DMS153 treated with DMSO at 0.1 percent for 48 hours (cell line): ENCODE measurements around the gene TMEM9.

ENCODE experiments used
- DNase-seq: peaks from one replicate; lab custom pipeline; 2025; ENCODE audit not compliant: unreplicated experiment; lab: John Stamatoyannopoulos, UW

TMEM9 gene

DNA sequence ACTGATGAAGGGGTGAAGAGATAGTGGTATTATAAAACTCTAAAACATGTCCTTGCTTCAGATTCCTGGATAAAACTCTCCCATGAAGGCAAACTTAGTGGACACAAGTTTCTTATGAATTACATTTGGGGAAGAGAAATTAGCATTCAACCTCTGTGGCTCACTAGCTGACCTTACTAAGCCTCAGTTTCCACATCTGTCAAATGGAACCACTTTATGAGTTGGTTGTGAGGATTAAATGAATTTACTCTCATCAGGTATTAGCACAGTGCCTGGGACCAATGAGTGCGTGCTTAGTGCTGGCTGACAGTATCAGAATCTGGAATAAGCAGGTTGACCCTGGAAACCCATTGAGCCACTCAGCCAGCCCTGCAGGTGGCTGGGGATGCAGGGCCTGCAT lies 44.6 kb downstream of the TMEM9 start:
- no peak for DNase-seq

DNA sequence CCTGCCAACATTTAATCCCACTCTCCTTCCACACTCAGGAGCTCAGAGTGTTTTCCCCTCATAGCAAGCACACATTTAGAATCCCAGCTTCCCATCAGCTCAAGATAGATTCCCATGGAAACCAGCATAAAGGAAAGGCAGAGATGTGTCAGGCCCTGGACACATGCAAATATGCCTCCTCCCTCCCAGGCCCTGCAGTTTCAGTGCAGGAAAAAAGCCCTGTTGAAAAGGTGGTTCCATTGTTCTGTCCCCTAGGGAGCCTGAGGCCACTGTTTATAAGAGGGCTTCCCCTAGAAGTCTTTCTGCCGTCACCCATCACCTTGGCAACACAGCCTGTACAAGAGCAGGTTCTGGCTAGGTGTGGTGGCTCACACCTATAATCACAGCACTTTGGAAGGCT lies 45.7 kb downstream of the TMEM9 start:
- DNase-seq: peak; percentile 95

DNA sequence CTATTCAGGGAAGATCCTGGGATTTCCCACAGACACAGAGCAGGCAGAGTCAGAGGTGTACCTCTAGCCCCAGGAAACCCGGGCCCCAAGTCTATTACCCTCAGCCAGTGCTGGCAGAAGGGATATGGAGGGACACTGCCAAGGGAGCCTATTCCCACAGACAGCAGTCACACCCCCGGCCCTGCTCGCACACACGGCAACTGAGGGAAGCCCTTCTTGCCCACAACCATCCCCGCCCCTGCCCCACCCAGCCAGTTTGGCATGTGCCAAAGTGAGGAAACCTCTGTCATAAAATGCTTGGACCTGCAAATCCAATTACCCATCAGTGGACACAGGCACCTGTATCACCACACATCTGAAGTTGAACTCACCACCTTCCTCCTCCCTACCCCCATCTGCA lies 48.6 kb downstream of the TMEM9 start:
- DNase-seq: no peak

DNA sequence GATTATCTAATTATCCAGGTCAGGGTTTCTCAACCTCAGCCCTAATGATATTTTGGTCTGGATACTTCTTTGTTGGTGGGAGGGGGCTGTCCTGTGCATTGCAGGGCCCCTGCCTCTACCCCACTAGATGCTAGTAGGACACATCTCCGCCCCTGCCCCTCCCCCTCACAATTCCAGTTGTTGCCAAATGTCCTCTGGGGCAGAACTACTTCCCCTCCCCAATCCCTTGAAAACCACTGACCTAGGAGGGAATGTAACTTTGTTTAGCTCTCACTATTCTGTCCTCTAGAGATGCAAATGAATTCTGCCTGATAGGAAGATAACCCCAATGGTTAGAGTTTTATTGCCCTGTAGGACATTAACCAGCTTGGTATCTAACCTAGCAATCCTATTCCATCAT lies 50.1 kb downstream of the TMEM9 start:
- DNase-seq: no peak

DNA sequence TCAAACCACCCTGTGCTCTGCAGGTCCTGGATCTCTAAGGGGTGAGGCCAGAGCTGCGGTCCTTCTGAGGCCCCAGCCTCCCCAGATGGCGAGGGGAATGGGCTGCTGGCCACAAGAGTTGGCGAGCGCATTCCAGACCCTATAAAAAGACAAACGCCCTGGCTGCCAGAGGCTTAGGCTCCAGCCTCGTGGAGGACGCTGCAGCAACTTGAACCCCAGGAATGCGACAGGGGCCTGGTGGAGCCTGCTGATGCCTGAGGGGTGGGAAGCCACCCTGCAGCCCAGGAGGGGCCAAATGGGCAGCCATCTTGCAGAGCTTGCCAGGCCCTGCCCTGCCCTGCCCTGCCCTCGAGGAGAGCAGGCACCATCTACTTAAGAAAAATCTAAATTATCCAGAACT lies 50.6 kb downstream of the TMEM9 start:
- DNase-seq: no peak

DNA sequence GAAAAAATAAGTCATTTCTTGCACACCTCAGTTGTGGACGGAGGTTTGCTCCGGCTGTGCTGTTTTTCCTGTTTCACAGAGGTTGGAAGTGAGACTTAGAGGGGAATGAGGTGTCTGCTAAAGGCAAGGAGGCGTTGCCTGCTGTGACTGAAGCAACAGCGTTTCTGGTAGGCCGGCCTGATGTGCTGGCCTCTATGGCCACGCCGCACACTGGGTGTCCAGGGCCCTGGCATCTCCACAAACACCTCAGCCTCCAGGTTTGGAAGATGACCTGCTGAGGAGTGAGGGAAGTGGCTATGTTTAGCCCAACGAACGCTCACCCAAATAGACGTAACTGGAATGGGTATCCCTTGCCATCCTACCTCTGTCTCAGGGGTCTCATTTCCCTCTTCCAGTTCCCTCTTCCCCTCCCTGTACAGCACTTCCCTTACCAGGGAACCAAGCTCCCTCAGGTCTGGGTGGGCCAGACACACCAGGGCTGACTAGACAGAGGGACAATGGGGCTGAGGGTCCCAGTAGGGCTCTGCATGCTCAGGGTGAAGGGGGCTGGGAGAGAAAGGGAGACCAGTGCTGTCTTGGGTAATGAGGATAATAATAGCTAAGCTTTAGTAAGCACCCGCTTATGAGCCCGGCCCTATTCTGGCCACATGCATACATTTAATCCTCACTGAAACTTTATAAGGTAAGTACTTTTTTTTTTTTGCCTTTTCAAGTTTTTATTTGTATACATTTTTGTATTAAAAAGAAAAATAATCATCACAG lies 53.9 kb downstream of the TMEM9 start:
- no peak for DNase-seq

DNA sequence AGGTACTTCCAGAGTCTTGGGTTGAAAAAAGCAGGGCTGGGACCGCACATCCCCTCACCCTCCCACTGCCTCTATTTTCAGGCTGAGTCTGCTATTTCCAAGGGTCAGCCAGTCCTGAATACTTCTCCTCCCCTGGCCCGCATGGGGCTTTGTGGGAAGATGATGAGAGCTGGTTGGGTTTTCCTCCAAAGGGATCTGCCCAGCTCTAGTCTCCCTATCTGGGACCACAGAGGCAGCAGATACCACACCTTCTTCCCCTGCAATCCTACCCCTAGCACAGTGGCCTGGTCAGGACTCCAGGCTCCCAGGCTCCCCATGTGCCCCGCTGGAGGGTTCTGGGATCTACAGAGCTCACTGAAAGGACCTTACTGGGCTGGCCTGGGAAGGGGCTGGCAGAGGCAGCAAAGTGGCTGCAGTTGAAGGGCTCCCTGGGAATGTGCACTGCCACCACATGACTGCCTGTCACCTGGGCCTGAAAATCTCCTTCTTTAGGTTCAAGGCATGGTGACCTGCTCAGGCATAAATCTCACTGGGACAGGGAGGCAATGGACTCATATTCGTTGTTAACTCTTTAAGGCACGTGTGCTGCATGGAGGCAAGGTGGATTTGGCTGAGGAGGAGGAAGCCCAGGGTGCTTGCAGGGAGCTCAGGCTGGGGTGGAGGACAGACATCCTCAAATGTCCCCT lies 55.1 kb downstream of the TMEM9 start:
- DNase-seq: no peak

DNA sequence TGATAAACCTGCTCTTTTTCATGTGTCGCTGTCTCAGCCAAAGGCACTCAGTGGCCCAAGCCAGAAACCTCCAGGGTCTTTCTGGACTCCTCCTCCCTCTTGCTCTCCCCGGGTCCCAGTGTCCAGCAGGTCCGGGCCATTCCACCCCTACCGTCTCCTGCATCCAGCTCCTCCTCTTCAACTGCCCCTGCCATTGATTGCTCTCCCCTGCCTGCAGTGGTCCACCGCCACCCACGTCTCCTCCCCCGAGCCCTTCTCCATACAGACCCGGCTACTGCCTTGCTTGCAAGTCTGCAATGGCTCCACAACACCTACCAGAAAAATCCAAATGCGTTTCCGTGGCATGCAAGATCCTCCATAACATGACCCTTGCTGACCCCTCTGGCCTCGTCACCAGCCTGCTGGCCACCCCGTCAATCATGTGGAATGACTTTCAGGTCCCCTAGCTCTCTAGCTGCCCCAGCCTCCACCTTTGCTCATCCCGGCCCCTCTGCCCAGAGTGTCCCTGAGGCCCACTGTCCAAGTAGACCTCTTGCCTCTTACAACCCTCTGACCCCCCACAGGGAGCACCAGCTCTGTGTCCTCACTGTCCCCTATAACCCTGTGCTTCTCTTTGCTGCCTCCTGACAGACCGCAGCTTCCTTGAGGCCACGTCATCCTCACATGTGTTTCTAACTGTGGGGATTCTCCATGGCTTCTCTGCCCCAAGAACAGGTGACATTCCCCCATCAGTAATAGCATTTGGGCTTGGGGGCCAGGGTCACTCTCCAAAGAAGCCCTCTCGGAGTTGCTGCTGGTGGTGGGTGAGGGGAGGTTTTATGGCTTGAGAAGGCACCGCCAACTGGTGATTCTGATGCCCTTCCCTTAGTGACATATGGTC lies 57.1 kb downstream of the TMEM9 start:
- DNase-seq: no peak

DNA sequence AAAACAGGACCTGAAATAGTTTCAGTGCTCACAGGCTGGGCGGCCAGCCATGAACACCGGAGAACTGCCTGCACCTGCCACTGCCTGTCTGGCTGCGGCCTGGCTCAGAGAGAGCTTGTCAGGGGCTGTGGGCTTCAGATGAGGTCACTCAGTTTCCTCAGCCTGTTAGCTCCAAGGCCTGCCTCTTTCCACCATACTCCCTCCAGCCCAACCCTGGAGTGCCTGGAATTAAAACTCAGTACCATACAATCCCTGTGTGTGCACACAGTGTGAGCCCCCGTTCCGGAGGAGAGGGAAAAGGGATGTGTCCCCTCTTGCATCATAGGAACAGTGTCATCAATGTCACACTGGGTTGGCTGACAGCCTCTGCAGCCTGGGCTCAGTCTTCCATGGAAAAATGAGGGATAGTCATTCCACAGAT lies 58.2 kb downstream of the TMEM9 start:
- no peak for DNase-seq

DNA sequence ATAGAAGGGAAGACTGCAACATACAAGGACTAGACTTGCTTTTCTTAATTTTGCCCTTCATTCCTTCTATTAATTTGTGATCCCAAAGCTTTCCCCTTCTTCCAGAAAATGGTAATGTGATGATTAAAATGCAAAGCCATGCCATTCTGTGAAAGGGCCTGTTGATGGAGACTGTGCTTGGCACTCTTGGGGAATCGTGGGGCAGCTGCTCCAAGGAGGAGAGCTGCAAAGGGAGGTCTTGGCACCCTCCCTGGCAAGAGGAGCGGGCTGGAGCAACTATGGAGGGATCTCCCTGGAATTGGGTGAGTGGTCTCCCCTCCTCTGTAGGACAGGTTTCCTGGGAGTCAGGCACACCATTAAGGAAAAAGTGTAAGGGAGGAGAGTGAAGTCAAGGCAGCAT lies 58.7 kb downstream of the TMEM9 start:
- no peak for DNase-seq

DNA sequence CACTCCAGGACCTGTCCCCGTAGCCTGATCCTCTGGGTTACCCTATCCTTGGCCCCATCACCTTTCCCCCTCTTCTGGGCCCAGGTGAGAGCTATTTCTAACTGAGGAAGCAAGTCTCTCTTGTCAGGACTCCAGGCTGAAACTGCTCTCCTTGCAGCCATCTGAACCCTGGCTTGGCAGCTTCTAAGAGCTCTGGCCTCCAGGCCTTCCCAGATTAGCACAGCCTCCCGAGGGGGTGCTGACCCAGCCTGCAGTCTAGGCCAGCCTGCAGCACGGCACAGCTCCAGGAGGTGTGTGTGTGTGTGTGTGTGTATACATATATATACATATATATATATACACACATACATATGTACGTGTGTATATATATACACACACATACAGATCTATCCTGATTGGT lies 59.4 kb downstream of the TMEM9 start:
- no peak for DNase-seq

DNA sequence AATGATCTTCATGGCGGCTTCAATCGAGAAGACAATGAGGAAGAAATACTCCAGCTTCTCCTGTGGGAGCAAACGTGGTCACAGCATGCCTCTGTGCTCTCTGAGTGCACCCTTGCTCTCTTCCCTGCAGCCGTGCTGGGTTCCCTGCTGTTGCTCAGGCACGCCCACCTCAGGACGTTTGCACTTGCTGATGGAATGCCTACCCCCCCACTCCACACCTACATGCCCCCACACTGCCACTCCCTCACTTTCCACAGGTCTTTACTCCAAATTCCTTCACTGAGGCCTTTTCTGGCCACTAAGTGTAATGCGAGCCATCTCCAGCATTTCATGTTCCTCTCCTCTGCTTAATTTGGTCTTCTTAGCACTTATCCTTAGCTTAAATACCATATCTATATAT lies 60.3 kb downstream of the TMEM9 start:
- no peak for DNase-seq

DNA sequence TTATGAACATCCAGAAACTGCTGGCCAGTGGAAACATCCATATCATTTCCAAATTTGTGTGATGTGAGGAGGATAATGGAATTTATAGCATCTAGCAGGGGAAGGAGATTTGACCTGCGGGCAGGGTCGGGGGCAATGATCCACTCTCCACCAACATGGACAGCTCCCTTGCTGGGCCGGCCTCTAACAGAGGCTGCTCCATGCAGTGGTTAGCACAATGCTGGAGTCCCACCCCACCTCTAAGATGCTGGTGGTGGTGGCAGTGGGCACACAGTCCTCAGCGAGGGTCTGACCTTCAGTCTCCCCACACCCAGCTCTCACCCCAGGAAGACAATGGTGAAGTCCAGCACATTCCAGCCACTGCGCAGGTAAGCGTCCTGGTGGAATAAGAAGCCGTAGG lies 60.7 kb downstream of the TMEM9 start:
- DNase-seq: no peak

DNA sequence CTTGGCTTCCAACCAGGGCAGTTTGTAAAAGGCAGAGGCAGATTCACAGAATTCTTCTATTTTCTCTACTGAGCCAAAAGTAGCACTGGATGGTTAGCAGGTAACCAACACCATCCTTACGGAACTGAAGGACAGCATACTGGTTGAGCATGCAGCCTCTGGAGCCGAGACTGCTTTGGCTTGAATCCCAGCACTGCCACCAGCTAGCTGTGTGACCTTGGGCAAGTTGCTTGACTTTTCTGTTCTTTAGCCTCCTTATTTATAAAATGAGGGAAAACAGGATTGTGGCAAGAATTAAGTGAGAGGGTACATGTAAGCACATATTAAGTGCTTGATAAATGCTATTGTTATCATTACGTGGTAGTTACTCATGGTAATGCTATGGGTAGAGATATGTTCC lies 61.5 kb downstream of the TMEM9 start:
- no peak for DNase-seq

DNA sequence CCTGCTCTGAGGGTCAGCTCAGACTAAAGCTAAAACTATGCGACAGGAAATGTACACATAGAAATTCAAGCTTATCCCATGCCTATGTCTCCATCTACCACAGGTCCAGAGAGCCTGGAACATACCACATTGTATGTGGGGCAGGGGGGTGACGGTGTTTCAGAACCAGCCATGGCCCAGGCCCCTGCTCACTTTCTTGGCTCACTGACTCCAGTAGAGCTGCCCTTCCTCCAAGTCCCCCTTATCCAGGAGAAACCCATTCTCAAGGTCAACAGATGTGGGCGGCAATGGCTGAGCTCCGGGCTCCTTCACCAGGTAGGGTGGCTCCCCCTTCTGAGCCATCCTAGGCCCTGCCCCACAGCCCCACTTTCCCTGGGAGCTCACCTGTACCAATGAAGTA lies 63.0 kb downstream of the TMEM9 start:
- DNase-seq: no peak

DNA sequence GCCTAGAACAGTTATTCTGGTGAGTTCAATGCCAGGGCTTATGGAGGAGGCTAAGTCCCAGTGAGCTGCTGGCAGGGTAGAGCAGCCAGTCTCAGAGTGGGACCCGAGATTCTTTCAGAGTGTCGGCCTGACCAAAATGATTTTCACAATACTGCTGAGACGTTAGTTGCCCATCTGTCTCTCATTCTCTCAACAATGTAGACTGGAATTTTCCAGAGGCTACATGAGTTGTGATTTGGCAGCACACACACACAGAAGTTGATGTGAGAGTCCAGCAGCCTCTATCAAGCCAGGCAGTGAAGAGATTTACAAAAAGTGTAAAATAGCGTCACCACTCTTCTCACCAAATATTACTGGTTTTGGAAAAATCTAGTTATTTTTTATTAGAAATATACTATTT lies 63.7 kb downstream of the TMEM9 start:
- no peak for DNase-seq

DNA sequence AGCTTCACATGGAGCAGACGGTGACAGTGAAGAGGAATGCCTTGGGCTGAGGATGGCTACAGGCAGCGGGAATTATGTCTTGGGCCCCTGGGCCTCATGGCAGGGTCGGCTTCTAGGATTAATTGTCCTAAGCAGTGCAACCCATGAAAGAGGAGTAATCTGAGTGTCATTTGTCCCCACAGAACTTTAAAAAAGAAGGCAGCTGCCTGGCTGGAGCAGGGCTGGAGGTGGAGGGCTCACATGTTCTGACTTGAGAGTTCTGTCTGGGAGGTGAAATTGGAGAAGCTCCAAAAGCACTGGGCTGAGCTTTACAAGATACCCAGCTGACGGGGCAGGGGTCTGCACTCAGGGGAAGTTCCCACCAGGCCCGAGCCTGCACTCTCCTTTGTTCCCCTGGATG lies 64.7 kb downstream of the TMEM9 start:
- DNase-seq: no peak

DNA sequence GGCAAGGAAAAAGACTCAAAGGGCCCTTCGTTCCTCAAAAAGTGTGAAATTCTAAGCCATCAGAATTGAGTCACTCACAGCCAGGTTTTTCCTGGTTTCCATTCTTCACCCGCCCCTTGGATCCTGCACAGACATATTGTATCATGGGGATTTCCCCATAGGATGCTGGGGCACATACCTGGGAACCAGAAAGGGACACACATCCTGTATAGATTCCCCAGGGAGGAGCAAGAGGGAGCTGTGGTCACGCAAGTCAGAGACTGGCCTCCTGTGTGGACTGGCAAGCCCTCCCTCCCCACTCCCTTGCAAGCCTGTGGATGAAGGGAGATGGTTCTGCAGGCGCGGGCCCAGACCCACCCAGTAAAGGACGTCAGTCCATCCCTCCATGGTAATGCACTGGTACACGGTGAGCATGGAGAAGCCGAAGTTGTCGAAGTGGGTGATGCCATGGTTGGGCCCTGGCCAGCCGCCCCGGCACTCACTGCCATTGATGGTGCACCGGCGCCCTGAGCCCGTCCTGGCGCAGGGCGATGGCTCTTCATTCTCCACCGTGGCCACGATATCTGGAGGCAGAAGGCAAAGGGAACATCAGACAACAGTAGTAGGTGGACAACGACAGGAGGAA lies 65.3 kb downstream of the TMEM9 start:
- DNase-seq: no peak

DNA sequence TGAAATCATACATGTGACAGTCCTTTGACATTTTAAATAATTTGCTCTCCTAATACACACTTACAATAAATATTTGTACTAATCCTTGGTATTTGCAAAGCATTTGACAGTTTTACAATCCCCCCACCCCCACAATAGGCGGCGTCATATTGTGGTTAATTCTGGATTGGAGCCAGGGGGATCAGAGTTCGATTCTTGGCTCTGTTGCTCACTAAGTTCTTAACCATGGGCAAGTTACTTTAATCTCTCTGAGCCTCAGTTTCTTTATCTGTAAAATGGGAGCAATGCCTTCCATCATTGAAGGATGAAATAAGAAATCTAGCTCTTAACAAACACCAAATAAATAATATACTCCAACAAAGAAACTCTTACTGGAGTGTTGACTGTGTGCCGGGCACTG lies 65.9 kb downstream of the TMEM9 start:
- no peak for DNase-seq

DNA sequence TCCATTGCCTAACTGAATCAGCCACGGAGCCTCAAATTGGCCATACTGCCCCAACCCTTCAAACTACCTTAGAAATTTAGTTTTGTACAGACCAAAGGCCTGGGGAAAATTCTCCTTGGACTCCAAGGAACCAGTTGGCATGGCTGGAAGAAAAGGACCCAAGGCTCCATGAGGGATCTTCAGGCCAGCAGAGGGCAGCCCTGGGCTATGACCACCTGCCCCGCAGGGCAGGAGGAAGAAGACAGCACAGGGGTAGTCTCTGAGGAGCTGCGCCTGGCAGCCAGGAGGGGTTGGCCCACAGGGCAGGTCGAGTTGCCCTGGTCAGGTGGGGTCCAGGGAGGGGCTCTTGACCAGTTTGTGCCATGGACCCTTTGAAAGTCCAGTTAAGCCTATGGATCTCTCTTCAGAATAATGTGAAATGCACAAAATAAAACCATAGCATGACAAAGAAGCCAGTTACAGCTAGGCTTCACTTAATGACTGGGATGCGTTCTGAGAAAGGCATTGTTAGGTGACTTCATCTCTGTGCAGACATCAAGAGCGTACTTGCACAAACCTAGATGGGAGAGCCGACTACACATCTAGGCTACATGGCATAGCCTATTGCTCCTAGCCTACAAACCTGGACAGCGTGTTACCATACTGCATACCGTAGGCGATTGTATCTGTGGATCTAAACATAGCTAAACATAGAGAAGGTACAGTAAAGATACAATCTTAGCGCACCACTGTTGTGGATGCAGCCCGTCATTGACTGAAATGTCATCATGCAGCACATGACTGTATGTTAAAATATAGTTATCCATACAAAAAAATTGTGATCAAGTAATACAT lies 68.2 kb downstream of the TMEM9 start:
- peak; percentile 53 for DNase-seq
